NCI-H1048 (cell line): ENCODE results near the gene PCDHA8.
"Not testable (repeated sequence)": the region's sequence is repeated elsewhere in the genome, so short reads cannot be mapped to it uniquely, and the experiment has no call there.

Experiments
- DNase-seq: peaks from one replicate; lab custom pipeline; 2025; lab: John Stamatoyannopoulos, UW

PCDHA8 gene, protein sequence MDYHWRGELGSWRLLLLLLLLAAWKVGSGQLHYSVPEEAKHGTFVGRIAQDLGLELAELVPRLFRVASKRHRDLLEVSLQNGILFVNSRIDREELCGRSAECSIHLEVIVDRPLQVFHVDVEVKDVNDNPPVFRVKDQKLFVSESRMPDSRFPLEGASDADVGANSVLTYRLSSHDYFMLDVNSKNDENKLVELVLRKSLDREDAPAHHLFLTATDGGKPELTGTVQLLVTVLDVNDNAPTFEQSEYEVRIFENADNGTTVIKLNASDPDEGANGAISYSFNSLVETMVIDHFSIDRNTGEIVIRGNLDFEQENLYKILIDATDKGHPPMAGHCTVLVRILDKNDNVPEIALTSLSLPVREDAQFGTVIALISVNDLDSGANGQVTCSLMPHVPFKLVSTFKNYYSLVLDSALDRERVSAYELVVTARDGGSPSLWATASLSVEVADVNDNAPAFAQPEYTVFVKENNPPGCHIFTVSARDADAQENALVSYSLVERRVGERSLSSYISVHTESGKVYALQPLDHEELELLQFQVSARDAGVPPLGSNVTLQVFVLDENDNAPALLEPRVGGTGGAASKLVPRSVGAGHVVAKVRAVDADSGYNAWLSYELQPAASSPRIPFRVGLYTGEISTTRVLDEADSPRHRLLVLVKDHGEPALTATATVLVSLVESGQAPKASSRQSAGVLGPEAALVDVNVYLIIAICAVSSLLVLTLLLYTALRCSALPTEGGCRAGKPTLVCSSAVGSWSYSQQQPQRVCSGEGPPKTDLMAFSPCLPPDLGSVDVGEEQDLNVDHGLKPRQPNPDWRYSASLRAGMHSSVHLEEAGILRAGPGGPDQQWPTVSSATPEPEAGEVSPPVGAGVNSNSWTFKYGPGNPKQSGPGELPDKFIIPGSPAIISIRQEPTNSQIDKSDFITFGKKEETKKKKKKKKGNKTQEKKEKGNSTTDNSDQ

DNA sequence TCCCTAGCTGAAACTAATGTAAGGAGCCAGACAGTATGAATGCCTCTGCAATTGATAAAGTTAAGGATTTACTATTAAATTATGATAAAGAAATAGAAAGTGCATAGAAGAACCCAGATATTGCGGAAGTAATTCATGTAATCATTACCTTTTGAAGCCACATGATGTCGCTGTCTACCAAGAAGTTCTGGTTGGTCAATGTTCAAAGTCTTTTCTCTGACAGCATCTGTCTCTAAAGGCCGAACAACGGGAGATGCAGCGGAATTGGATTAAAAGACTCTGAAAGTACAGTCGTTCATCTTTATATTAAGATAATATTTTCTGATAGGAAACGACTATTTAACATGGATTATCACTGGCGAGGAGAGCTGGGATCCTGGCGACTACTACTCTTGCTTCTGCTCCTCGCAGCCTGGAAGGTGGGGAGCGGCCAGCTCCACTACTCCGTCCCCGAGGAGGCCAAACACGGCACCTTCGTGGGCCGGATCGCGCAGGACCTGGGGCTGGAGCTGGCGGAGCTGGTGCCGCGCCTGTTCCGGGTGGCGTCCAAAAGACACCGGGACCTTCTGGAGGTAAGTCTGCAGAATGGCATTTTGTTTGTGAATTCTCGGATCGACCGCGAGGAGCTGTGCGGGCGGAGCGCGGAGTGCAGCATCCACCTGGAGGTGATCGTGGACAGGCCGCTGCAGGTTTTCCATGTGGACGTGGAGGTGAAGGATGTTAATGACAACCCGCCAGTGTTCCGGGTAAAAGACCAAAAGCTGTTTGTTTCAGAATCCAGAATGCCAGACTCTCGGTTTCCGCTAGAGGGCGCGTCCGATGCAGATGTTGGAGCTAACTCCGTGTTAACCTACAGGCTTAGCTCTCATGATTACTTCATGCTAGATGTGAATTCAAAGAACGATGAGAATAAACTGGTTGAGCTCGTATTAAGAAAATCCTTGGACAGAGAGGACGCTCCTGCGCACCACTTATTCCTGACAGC, at the start of gene PCDHA8:
Gene PCDHA8 (plus strand): TSS at position 210 of the 985 bp plus-strand sequence. CDS start 135 bp downstream, at position 345.
- no peak for DNase-seq

DNA sequence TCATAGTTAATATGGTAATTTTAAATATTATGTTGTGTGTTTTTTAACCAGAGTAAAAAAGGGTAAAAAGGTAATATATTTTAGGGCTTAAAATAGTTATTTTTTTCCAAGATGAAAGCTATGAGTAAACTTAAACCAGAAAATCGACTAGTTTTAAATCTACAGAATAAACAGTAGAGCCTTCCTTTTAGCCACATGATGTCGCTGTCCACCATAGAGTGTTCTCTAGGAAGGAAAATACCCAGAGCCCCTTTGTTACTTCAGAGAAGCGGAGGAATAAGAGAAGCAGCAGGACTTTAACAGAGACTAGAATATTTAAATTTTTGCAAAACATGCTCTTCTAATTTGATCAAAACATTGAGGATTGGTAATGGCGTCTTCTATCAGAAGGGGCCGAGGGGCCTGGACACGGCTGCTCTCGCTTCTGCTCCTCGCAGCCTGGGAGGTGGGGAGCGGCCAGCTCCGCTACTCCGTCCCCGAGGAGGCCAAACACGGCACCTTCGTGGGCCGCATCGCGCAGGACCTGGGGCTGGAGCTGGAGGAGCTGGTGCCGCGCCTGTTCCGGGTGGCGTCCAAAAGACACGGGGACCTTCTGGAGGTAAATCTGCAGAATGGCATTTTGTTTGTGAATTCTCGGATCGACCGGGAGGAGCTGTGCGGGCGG, 46.3 kb upstream of the PCDHA8 start, which contains the start of gene PCDHA2:
Gene PCDHA2 (plus strand): TSS at position 258 of the 664 bp plus-strand sequence.
- DNase-seq, result no peak

DNA sequence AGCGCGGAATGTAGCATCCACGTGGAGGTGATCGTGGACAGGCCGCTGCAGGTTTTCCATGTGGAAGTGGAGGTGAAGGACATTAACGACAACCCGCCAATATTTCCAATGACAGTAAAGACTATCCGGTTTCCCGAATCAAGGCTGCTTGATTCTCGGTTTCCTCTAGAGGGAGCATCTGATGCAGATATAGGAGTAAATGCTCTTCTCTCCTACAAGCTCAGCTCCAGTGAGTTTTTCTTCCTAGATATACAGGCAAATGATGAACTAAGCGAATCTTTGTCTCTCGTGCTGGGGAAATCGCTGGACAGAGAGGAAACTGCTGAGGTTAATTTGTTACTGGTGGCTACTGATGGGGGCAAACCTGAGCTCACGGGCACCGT, 45.7 kb upstream of the PCDHA8 start:
- no peak for DNase-seq

DNA sequence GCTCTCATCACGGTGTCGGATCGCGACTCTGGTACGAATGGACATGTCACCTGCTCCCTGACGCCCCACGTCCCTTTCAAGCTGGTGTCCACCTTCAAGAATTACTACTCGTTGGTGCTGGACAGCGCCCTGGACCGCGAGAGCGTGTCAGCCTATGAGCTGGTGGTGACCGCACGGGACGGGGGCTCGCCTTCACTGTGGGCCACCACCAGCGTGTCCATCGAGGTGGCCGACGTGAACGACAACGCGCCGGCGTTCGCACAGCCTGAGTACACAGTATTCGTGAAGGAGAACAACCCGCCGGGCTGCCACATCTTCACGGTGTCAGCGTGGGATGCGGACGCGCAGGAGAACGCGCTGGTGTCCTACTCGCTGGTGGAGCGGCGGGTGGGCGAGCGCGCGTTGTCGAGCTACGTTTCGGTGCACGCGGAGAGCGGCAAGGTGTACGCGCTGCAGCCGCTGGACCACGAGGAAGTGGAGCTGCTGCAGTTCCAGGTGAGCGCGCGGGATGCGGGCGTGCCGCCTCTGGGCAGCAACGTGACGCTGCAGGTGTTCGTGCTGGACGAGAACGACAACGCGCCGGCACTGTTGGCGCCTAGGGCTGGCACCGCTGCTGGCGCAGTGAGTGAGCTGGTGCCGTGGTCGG, 44.8 kb upstream of the PCDHA8 start:
- DNase-seq, result not testable (repeated sequence)

DNA sequence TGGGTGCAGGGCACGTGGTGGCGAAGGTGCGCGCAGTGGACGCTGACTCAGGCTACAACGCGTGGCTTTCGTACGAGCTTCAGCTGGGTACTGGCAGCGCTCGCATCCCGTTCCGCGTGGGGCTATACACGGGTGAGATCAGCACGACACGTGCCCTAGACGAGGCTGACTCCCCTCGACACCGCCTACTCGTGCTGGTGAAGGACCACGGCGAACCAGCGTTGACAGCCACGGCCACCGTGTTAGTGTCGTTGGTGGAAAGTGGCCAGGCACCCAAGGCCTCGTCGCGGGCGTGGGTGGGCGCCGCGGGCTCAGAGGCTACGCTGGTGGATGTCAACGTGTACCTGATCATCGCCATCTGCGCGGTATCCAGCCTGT, 44.3 kb upstream of the PCDHA8 start:
- no peak for DNase-seq

DNA sequence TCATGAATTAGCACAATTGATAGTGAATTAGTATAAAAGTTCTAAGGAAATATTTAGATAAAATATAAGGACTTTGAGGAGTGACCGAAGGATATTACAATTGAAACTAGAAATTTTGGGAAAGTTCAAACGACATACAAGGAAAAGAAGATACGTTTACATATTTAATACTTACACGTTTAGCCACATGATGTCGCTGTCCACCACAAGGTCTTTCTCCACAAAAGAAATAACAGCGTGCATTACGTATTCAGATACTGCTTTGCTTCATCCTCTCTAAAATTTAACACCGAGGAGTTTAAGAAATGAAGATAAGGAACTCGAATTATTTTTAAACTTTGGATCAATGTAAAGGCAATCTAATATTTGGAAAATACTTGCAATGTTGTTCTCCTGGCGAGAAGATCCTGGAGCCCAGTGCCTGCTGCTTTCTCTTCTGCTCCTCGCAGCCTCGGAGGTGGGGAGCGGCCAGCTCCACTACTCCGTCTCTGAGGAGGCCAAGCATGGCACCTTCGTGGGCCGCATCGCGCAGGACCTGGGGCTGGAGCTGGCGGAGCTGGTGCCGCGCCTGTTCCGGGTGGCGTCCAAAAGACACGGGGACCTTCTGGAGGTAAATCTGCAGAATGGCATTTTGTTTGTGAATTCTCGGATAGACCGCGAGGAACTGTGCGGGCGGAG, 40.0 kb upstream of the PCDHA8 start, which contains the start of gene PCDHA3:
Gene PCDHA3 (plus strand): TSS at position 242 of the 678 bp plus-strand sequence.
- DNase-seq, result no peak

DNA sequence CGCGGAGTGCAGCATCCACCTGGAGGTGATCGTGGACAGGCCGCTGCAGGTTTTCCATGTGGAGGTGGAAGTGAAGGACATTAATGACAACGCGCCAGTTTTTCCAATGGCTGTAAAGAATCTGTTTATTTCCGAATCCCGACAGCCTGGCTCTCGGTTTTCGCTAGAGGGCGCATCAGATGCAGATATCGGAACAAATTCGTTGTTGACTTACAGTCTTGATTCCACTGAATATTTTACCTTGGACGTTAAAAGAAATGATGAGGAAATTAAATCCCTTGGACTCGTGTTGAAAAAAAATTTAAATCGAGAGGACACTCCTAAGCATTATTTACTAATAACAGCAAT, 39.5 kb upstream of the PCDHA8 start:
- no peak for DNase-seq

DNA sequence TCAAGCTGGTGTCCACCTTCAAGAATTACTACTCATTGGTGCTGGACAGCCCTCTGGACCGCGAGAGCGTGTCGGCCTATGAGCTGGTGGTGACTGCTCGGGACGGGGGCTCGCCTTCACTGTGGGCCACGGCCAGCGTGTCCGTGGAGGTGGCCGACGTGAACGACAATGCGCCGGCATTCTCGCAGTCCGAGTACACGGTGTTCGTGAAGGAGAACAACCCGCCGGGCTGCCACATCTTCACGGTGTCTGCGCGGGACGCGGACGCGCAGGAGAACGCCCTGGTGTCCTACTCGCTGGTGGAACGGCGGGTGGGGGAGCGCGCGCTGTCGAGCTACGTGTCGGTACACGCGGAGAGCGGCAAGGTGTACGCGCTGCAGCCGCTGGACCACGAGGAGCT, 38.6 kb upstream of the PCDHA8 start:
- not testable (repeated sequence) for DNase-seq

DNA sequence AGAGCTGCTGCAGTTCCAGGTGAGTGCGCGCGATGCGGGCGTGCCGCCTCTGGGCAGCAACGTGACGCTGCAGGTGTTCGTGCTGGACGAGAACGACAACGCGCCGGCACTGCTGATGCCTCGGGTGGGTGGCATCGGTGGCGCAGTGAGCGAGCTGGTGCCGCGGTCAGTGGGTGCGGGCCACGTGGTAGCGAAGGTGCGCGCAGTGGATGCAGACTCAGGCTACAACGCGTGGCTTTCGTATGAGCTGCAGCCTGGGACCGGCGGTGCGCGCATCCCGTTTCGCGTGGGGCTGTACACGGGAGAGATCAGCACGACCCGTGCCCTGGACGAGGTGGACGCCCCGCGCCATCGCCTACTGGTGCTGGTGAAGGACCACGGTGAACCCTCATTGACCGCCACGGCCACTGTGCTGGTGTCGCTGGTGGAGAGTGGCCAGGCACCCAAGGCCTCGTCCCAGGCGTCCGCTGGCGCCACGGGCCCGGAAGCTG, 38.2 kb upstream of the PCDHA8 start:
- no peak for DNase-seq

DNA sequence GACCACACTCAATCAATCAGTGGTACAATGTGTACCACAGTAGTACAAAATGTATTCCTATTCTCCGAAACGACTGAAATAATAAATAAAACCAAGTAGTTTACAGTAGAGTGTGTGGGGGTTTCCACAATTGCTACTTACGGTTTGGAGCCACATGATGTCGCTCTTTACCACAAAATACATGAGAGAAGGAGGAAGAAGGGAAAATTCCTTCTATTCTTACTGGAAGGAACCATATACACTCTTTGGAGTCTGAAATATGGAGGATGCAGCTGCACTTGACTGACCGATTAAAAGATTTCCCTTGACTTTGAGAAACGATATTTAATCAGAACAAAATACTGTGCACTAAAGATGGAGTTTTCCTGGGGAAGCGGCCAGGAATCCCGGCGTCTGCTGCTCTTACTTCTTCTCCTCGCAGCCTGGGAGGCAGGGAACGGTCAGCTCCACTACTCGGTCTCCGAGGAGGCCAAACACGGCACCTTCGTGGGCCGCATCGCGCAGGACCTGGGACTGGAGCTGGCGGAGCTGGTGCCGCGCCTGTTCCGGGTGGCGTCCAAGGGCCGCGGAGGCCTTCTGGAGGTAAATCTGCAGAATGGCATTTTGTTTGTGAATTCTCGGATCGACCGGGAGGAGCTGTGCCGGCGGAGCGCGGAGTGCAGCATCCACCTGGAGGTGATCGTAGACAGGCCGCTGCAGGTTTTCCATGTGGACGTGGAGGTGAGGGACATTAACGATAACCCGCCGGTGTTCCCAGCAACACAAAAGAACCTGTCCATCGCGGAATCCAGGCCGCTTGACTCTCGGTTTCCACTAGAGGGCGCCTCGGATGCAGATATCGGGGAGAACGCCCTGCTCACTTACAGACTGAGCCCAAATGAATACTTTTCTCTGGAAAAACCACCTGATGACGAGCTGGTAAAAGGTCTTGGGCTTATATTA, 33.9 kb upstream of the PCDHA8 start, which contains the start of gene PCDHA4:
Gene PCDHA4 (plus strand): TSS at position 235 of the 942 bp plus-strand sequence.
- peak; percentile 48 for DNase-seq

DNA sequence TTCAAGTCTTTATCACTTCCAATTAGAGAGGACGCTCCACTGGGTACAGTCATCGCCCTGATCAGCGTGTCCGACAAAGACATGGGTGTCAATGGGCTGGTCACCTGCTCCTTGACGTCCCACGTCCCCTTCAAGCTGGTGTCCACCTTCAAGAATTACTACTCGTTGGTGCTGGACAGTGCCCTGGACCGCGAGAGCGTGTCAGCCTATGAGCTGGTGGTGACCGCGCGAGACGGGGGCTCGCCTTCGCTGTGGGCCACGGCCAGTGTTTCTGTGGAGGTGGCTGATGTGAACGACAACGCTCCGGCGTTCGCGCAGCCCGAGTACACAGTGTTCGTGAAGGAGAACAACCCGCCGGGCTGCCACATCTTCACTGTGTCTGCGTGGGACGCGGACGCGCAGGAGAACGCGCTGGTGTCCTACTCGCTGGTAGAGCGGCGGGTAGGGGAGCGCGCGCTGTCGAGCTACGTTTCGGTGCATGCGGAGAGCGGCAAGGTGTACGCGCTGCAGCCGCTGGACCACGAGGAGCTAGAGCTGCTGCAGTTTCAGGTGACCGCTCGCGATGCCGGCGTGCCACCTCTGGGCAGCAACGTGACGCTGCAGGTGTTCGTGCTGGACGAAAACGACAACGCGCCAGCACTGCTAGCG, 32.6 kb upstream of the PCDHA8 start:
- DNase-seq, result not testable (repeated sequence)

DNA sequence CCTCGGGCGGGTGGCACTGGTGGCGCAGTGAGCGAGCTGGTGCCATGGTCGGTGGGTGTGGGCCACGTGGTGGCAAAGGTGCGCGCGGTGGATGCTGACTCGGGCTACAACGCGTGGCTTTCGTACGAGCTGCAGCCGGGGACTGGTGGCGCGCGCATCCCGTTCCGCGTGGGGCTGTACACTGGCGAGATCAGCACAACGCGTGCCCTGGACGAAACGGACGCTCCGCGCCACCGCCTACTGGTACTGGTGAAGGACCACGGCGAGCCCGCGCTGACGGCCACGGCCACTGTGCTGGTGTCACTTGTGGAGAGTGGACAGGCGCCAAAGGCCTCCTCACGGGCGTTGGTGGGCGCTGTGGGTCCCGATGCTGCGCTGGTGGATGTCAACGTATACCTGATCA, 32.1 kb upstream of the PCDHA8 start:
- DNase-seq, result no peak

DNA sequence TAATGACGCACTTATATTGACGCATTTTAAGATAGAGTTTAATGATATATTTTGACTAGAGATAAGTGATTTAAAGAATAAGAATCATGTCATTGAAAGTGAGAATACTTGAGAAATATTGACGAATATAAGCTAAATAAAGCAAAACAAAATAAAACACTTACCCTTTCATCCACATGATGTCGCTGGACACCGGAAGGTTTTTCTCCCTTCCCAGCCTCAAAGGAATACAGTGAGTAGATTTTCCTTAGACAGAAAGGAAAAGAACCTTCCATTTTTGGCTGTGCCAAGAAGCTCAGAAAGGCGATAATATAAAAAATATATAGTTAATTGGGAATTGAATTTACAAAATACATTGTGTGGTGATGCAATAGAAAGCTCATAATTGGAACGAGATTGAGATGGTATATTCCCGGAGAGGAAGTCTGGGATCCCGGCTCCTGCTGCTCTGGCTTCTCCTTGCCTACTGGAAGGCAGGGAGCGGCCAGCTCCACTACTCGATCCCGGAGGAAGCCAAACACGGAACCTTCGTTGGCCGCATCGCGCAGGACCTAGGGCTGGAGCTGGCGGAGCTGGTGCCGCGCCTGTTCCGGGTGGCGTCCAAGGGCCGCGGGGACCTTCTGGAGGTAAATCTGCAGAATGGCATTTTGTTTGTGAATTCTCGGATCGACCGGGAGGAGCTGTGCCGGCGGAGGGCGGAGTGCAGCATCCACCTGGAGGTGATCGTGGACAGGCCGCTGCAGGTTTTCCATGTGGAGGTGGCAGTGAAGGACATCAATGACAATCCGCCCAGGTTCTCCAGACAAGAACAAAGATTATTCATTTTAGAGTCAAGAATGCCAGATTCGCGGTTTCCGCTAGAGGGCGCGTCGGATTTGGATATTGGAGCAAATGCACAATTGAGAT, 19.4 kb upstream of the PCDHA8 start, which contains the start of gene PCDHA5:
Gene PCDHA5 (plus strand): TSS at position 239 of the 906 bp plus-strand sequence.
- no peak for DNase-seq

DNA sequence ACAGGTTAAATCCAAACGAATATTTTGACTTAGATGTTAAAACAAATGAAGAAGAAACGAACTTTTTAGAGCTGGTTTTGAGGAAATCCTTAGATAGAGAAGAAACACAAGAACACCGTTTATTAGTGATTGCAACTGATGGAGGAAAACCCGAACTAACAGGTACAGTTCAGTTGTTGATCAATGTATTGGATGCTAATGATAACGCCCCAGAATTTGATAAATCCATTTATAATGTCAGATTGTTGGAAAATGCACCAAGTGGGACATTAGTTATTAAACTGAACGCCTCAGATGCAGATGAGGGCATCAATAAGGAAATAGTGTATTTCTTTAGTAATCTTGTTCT, 18.7 kb upstream of the PCDHA8 start:
- DNase-seq, result no peak

DNA sequence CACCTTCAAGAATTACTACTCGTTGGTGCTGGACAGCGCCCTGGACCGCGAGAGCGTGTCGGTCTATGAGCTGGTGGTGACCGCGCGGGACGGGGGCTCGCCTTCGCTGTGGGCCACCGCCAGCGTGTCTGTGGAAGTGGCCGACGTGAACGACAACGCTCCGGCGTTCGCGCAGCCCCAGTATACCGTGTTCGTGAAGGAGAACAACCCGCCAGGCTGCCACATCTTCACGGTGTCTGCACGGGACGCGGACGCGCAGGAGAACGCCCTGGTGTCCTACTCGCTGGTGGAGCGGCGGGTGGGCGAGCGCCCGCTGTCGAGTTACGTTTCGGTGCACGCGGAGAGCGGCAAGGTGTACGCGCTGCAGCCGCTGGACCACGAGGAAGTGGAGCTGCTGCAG, 18.0 kb upstream of the PCDHA8 start:
- DNase-seq, result not testable (repeated sequence)

DNA sequence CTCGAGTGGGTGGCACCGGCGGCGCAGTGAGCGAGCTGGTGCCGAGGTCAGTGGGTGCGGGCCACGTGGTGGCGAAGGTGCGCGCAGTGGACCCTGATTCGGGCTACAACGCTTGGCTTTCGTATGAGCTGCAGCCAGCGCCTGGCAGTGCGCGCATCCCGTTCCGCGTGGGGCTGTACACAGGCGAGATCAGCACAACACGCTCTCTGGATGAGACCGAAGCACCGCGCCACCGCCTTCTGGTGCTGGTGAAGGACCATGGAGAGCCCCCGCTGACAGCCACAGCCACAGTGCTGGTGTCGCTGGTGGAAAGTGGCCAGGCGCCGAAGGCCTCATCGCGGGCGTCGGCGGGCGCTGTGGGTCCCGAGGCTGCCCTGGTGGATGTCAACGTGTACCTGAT, 17.5 kb upstream of the PCDHA8 start:
- no peak for DNase-seq
